Measurements from ENCODE around the gene RNASE9.
"Not testable (repeated sequence)": the region's sequence is repeated elsewhere in the genome, so short reads cannot be mapped to it uniquely, and the experiment has no call there.

RNASE9 gene

DNA sequence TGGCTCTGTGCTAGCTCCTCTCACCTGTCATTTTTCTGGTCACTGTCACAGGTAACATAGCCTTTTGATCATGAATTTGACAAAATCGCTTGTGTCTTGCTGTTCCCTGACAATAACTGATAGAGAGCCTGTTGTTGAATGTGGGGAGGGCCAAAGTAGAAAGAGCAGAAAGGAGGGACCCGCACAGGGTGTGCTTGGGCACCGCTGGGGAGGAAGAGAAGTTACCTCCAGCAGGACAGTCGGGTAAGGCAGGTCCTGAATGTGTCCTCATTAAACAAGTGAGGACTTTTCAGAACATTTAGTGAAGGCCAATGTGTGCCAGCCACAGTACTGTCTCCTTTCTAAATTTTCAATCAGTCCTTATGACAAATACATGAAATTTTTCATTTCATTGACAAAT is 30.4 kb upstream of the RNASE9 start, which contains the start of gene RNASE12:
RNASE12 (minus strand) TSS at position 142 of the 400 bp plus-strand sequence. CDS start 653 bp downstream, outside the sequence.
- no peak for ATAC-seq (ENCODE audit: low read depth)
- H3K36me3 Mint-ChIP-seq: peaks cover 1% of the 10 kb centered on the region
- H3K4me1 Mint-ChIP-seq: no peaks in the 10 kb centered on the region
- H3K4me3 Mint-ChIP-seq: no peak within 1 kb of the TSS
- peaks cover 2% of the 10 kb centered on the region for H3K9me3 Mint-ChIP-seq
- no peak for DNase-seq (ENCODE audit: low spot score in 2 of 2)
- H3K27me3 Mint-ChIP-seq: peaks cover 7% of the 10 kb centered on the region
- no peak within 1 kb of the TSS for H3K27ac Mint-ChIP-seq

DNA sequence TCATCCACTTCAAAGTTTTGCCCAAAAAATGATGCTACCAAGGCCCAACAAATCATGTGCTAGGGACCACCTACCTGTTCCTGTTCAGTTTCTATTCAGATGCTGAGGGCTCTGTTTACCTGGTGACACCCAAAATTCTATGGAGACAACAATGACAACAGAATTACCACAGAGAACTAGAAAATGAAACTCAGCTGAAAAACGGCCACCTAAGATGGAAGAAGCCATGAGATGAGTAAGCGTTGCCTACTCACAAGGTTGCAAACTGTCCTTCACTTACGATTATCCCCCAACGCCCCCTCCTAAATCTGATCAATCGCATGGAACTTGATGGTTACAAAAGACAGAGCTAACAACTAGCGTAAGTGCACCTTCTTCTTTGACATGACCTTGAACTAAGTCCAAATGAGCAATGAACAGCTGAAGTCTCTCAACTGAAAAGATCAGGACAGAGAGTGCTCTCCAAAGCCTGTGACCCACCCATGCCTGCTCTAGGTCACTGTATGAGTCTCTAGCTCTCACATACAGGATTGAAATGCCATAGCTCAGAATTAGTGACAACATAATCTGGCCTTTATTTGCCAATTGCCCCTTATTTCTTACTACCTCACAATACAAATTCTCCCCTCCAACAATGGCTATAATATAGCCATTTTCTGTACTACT is 26.8 kb upstream of the RNASE9 start, which contains the start of gene RNASE11:
RNASE11 (minus strand) TSS at position 513 of the 666 bp plus-strand sequence.
- H3K27ac Mint-ChIP-seq: no peak within 1 kb of the TSS
- peaks cover 6% of the 10 kb centered on the region for H3K9me3 Mint-ChIP-seq
- no peak for DNase-seq (ENCODE audit: low spot score in 2 of 2)
- ATAC-seq (ENCODE audit: low read depth): no peak
- peaks cover 13% of the 10 kb centered on the region for H3K27me3 Mint-ChIP-seq
- H3K4me3 Mint-ChIP-seq: no peak within 1 kb of the TSS
- no peaks in the 10 kb centered on the region for H3K4me1 Mint-ChIP-seq
- H3K36me3 Mint-ChIP-seq: peaks cover 5% of the 10 kb centered on the region

DNA sequence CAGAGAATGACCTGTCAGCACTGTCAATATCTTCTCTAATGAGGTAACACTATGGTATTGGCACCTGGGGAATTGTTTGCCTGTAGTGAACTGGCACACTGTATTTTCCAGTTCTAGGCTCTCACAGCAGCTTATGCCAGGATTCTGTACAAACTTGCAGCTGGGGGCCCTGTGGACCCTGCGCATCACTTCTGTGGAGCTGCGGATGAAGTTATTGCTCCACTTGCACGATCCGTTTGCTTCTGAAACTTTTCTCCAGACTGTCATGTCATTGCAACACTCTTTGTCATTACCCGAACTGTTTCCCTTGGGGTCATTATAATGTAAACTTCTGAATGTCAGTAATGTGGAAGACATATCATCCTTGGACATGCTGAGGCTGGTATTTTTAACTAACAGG is 23.1 kb upstream of the RNASE9 start:
- Mint-ChIP-seq H3K9me3 (peaks cover 6% of the 10 kb centered on the region), H3K27ac (no peak overlapping the region), H3K4me3 (no peak overlapping the region), H3K4me1 (no peaks in the 10 kb centered on the region), H3K27me3 (peaks cover 8% of the 10 kb centered on the region), H3K36me3 (peaks cover 5% of the 10 kb centered on the region)
- DNase-seq (ENCODE audit: low spot score in 2 of 2): no peak
- no peak for ATAC-seq (ENCODE audit: low read depth)

DNA sequence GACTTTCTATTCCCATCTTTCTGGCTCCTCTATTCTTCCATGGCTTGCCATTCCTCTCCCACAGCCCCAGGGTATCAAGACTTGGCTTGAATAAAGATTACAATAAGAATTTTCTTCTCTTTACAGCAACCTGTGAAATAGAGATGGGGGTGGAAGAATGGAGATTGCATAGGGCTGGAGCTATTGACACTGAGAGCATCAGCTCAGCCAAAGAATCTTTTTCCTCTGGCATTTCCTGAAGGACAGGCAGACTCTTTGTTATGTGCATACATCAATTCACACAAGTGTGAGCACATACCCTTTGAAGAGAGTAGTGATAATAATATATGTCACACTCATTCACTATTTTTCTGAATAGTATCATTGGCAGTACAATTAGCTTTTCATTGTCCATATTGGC is 22.3 kb upstream of the RNASE9 start:
- no peak for DNase-seq (ENCODE audit: low spot score in 2 of 2)
- peaks cover 5% of the 10 kb centered on the region for H3K36me3 Mint-ChIP-seq

DNA sequence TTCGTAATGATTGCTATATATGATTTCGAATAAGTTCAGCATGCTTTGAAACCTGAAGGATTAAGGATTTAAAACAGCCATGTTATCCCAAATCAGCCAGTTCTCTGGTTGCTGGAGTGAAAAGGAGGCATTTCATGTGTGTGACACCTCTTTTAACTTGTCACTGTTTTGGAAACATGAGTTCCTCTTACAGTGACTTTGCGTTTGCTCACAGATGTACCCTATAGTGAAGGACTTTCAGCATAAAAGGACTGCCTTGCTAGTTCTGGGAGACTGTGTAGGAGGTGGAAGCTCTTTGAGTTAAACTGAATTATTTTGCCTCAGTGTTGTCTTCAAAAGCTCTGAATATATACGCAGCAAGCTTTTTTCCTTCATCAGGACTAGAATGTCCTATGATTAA is 19.4 kb upstream of the RNASE9 start:
- ATAC-seq (ENCODE audit: low read depth) (no peak), DNase-seq (ENCODE audit: low spot score in 2 of 2) (no peak)
- no peaks in the 10 kb centered on the region for H3K36me3 Mint-ChIP-seq
- no peak overlapping the region for H3K27ac Mint-ChIP-seq
- peaks cover 4% of the 10 kb centered on the region for H3K27me3 Mint-ChIP-seq
- H3K9me3 Mint-ChIP-seq: no peaks in the 10 kb centered on the region
- no peaks in the 10 kb centered on the region for H3K4me1 Mint-ChIP-seq
- no peak overlapping the region for H3K4me3 Mint-ChIP-seq

More for the DNA sequence above, 22.3 kb upstream of the RNASE9 start:
- Mint-ChIP-seq H3K4me3 (no peak overlapping the region), H3K27me3 (peaks cover 8% of the 10 kb centered on the region), H3K27ac (no peak overlapping the region), H3K4me1 (no peaks in the 10 kb centered on the region), H3K9me3 (peaks cover 6% of the 10 kb centered on the region)
- no peak for ATAC-seq (ENCODE audit: low read depth)

DNA sequence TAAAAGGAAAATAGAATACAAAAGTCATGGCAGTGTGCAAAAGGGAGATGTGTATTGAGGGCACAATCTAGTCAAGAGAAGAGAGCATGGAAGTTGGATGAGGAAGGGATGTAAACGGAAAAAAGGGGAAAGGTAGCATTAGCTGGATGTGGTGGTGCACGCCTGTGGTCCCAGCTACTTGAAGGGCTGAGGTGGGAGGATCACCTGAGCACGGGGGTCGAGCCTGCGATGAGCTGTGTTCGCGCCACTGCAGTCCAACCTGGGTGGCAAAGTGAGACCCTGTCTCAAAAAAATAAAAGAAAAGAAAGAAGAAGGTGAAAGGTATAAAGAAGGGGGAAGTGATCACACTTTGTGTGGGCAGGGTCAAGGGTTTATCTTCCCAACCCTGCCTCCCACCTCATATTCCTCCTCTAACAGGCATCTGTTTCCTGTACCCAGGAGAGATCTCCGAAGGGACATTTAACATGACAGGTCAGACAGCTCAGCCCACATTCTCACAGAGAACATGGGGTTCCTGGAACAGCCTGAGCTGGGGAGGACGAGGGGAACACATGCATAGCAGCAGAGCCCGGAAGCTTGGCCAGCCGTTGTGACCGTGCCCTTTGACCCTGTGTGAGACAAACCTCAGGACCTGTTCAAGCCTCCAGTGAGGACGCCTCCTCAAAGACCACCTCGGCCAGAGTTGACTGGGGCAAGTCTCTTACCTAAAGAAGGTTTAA is 18.1 kb upstream of the RNASE9 start:
- Mint-ChIP-seq H3K36me3 (no peaks in the 10 kb centered on the region), H3K4me3 (no peak overlapping the region), H3K27ac (no peak overlapping the region), H3K9me3 (no peaks in the 10 kb centered on the region), H3K4me1 (no peaks in the 10 kb centered on the region), H3K27me3 (no peaks in the 10 kb centered on the region)
- DNase-seq (ENCODE audit: low spot score in 2 of 2) (no peak), ATAC-seq (ENCODE audit: low read depth) (no peak)

DNA sequence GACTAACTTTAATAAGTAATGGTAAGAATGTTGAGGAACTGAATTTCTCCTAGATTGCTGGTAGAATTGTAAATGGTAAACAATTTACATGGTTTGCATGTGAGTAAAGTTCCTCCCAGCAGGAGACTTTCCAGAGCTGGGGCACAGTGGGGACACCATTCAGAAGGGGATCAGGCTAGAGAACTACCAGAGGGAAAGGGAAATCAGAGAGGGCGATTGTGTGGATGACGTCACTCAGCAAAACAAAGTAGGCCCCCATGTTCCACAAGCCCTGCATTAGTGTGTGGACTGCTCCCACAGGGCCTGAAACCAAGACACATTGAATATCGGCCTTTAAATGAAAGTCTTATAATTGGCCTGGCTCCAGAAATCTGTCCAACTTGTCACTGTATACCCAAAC is 17.5 kb upstream of the RNASE9 start:
- H3K4me1 Mint-ChIP-seq: no peaks in the 10 kb centered on the region
- DNase-seq (ENCODE audit: low spot score in 2 of 2) (no peak), ATAC-seq (ENCODE audit: low read depth) (no peak)
- H3K36me3 Mint-ChIP-seq: no peaks in the 10 kb centered on the region
- no peaks in the 10 kb centered on the region for H3K27me3 Mint-ChIP-seq
- H3K4me3 Mint-ChIP-seq: no peak overlapping the region
- no peak overlapping the region for H3K27ac Mint-ChIP-seq
- no peaks in the 10 kb centered on the region for H3K9me3 Mint-ChIP-seq

DNA sequence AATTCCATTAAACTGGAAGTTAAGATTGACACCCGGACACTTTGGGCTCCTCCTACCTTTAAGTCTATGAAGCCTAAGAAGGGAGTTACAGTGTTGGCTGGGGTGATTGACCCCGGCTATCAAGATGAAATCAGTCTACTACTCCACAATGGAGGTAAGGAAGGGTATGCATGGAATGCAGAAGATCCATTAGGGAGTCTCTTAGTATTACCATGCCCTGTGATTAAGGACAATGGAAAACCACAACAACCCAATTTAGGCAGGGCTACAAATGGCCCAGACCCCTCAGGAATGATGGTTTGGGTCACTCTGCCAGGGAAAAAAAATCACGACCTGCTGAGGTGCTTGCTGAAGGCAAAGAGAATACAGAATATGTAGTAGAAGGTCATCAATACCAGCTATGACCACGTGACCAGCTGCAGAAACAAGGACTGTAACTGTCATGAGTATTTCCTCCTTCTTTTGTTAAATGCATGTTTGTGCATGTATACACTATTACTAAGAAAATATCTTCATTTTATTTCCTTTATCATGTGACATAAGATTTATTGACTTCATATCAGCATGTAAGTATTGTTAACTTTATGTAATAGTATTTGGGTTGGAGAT is 11.6 kb upstream of the RNASE9 start:
- not testable (repeated sequence) for DNase-seq (ENCODE audit: low spot score in 2 of 2); H3K27ac Mint-ChIP-seq; ATAC-seq (ENCODE audit: low read depth); H3K9me3 Mint-ChIP-seq; H3K27me3 Mint-ChIP-seq; H3K4me3 Mint-ChIP-seq; H3K36me3 Mint-ChIP-seq; H3K4me1 Mint-ChIP-seq

DNA sequence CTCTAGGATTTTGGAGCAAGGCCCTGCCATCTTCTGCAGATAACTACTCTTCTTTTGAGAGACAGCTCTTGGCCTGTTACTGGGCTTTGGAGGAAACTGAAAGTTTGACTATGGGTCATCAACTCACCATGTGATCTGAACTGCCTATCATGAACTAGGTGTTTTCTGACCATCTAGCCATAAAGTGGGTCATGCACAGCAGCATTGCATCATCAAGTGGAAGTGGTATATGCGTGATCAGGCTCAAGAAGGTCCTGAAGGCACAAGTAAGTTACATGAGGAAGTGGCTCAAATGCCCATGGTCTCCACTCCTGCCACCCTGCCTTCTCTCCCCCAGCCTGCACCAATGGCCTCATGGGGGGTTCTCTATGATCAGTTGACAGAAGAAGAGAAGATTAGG is 9.9 kb upstream of the RNASE9 start:
- not testable (repeated sequence) for H3K27me3 Mint-ChIP-seq; ATAC-seq (ENCODE audit: low read depth); DNase-seq (ENCODE audit: low spot score in 2 of 2); H3K9me3 Mint-ChIP-seq; H3K4me1 Mint-ChIP-seq; H3K4me3 Mint-ChIP-seq; H3K27ac Mint-ChIP-seq; H3K36me3 Mint-ChIP-seq

DNA sequence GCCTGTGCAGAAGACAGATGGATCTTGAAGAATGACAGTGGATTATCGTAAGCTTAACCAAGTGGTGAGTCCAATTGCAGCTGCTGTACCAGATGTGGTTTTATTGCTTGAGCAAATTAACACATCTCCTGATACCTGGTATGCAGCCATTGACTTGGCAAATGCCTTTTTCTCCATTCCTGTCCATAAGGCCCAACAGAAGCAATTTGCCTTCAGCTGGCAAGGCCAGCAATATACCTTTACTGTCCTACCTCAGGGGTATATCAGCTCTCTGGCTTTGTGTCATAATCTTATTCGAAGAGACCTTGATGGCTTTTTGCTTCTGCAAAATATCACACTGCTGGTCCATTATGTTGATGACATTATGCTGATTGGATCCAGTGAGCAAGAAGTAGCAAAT is 9.0 kb upstream of the RNASE9 start:
- not testable (repeated sequence) for H3K9me3 Mint-ChIP-seq; ATAC-seq (ENCODE audit: low read depth); H3K4me1 Mint-ChIP-seq; DNase-seq (ENCODE audit: low spot score in 2 of 2); H3K27me3 Mint-ChIP-seq; H3K4me3 Mint-ChIP-seq; H3K36me3 Mint-ChIP-seq; H3K27ac Mint-ChIP-seq

DNA sequence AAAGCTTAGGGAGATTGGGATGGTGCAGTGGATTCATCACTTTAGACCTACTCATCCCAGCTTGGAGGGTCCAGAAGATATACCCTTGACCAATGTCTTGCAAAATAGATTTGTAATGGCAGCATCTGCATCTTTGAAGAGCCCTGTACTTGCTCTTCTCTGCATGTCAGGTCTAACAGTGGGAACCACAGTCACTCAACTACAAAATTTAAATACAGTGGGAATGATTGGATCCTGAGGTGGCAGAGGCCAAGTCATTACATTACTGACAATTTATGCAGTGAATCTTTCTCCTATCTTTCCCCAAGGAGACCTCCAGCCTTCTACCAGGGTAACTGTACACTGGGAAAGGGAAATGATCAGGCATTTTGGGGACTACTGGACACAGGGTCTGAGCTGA is 8.2 kb upstream of the RNASE9 start:
- no peak for ATAC-seq (ENCODE audit: low read depth)
- Mint-ChIP-seq H3K27ac (no peak overlapping the region), H3K9me3 (peaks cover 3% of the 10 kb centered on the region), H3K4me3 (no peak overlapping the region), H3K36me3 (peaks cover 9% of the 10 kb centered on the region), H3K27me3 (no peaks in the 10 kb centered on the region), H3K4me1 (no peaks in the 10 kb centered on the region)
- no peak for DNase-seq (ENCODE audit: low spot score in 2 of 2)

DNA sequence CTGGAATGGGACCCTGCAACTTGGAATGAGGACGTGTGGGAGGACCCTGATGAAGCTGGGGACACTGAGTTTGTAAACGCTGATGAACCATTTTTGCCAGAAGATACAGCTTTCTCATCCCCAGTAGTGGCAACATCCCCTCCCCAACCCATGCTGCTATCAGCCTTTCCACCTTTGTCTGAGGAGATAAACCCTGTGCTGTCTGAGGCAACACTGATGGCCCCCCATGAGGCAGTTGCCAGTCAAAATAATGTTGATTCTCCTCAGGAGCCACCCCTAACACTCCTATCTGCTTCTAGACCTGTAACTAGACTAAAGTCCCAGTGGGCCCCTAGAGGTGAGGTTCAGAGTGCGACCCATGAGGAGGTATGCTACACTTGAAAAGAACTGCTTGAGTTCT is 7.5 kb upstream of the RNASE9 start:
- DNase-seq (ENCODE audit: low spot score in 2 of 2) (no peak), ATAC-seq (ENCODE audit: low read depth) (no peak)
- peaks cover 3% of the 10 kb centered on the region for H3K9me3 Mint-ChIP-seq
- H3K27me3 Mint-ChIP-seq: no peaks in the 10 kb centered on the region
- H3K36me3 Mint-ChIP-seq: peaks cover 9% of the 10 kb centered on the region
- H3K4me3 Mint-ChIP-seq: no peak overlapping the region
- no peaks in the 10 kb centered on the region for H3K4me1 Mint-ChIP-seq
- no peak overlapping the region for H3K27ac Mint-ChIP-seq

DNA sequence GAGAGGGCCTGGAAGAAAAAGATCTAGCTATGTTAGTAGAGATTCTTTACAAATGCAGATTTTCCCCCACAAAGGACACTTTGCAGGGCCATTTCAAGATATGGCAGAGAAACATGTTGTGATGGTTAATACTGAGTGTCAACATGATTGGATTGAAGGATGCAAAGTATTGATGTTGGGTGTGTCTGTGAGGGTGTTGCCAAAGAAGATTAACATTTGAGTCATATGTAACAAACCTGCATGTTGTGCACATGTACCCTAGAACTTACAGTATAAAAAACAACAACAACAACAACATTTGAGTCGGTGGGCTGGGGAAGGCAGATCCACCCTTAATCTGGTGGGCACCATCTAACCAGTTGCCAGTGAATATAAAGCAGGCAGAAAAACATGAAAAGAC is 6.4 kb upstream of the RNASE9 start:
- not testable (repeated sequence) for H3K4me3 Mint-ChIP-seq; DNase-seq (ENCODE audit: low spot score in 2 of 2); H3K36me3 Mint-ChIP-seq; H3K9me3 Mint-ChIP-seq; H3K4me1 Mint-ChIP-seq; H3K27ac Mint-ChIP-seq; ATAC-seq (ENCODE audit: low read depth); H3K27me3 Mint-ChIP-seq

DNA sequence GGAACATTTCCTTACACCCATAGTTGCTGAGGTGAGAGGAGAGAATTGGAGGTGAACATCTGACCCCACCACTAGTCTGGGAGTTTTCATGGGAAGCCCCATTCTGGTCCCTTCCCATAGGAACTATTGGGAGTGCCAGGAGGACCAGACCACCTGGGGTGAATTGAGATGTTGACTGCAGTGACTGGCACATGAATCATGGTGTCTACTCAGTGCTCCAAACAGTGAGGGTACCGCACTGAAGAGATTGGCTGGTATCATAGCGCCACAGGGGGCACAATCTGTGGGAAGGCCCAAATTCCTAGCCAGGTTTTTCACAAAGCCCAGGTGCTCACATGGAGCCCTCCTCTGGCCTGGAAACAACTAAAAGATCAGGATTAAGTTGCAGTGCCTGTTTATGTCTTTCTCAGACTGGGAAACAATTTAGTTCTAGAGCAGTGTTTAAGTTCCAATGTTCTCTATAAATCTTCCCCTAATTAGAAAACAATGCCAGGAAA is 3.7 kb upstream of the RNASE9 start:
- no peak overlapping the region for H3K27ac Mint-ChIP-seq
- DNase-seq (ENCODE audit: low spot score in 2 of 2) (no peak), ATAC-seq (ENCODE audit: low read depth) (no peak)
- no peaks in the 10 kb centered on the region for H3K27me3 Mint-ChIP-seq
- peaks cover 3% of the 10 kb centered on the region for H3K9me3 Mint-ChIP-seq
- no peak overlapping the region for H3K4me3 Mint-ChIP-seq
- no peaks in the 10 kb centered on the region for H3K4me1 Mint-ChIP-seq
- H3K36me3 Mint-ChIP-seq: peaks cover 8% of the 10 kb centered on the region

All from memory B cell (primary cell).